ENCODE results near the gene ADCK1.

DNA sequence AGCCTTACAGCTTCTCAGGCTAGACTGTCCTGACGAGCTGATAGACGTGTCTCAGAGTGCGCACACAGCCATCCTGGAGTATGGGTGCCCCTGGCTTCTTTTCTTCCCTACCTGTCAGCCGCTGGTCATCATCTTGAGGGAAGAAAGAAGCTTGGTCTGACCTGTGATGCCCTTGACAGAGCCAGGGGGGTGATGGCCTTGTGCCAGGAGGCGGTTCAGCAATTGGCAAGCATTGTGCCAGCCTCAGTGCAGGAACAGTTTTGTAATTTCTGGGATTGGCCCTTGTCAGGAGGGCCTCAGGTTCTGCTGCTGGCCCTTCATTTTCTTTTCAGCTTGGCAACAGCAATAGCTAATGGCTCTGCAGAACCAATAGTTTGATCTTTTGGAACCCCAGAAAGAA, 80.1 kb downstream of the ADCK1 start:
- TF ChIP-seq CTCF (tag by site-specific recombination; IDR thresholded peaks at IDR 0.05) (no peak), ZNF785 (tag by site-specific recombination; IDR thresholded peaks at IDR 0.05) (no peak), ZNF324 (tag by site-specific recombination; IDR thresholded peaks at IDR 0.05) (no peak), ZNF747 (tag by site-specific recombination; IDR thresholded peaks at IDR 0.05) (no peak), ZNF560 (tag by site-specific recombination; IDR thresholded peaks at IDR 0.05; ENCODE audit: borderline replicate concordance) (no peak), ZBTB7A (tag by site-specific recombination; IDR thresholded peaks at IDR 0.05; ENCODE audit: low read depth) (no peak), ZSCAN18 (tag by site-specific recombination; IDR thresholded peaks at IDR 0.05) (no peak), BCL11A (tag by site-specific recombination; IDR thresholded peaks at IDR 0.05; ENCODE audit: low read depth) (no peak)
- TF ChIP-seq, protein P1, sequence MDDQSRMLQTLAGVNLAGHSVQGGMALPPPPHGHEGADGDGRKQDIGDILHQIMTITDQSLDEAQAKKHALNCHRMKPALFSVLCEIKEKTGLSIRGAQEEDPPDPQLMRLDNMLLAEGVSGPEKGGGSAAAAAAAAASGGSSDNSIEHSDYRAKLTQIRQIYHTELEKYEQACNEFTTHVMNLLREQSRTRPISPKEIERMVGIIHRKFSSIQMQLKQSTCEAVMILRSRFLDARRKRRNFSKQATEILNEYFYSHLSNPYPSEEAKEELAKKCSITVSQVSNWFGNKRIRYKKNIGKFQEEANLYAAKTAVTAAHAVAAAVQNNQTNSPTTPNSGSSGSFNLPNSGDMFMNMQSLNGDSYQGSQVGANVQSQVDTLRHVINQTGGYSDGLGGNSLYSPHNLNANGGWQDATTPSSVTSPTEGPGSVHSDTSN (CRISPR knock-in tag; IDR thresholded peaks at IDR 0.05) = no peak

Data from HEK293 (cell line).